K562 (cell line): ENCODE data around the gene PCDH9.

ENCODE experiments used
- ATF2 ChIP-seq: sonication (generic); formaldehyde crosslinking; IDR thresholded peaks from 2 replicates; pipeline ENCODE4 v1.8.1; 2022; ENCODE audit warnings: missing genetic modification reagents
- CHD1 ChIP-seq: fragments of 200-600 bp; sonication (generic); IDR thresholded peaks from one replicate; pipeline ENCODE4 v1.6.1; 2012; ENCODE audit warnings: mild to moderate bottlenecking, moderate library complexity, low read length, inconsistent platforms
- EZH2 ChIP-seq: IDR thresholded peaks from 2 replicates; pipeline ENCODE4 v1.6.1; 2012; ENCODE audit warnings: low read depth, mild to moderate bottlenecking, inconsistent platforms, low read length, borderline replicate concordance
- POLR2A ChIP-seq: fragments of 450-650 bp; conservative IDR thresholded peaks from 2 replicates; pipeline ENCODE4 v1.6.1; 2016
- POLR2AphosphoS5 ChIP-seq: IDR thresholded peaks from 2 replicates; pipeline ENCODE4 v1.6.1; 2011; ENCODE audit warnings: mild to moderate bottlenecking, low read depth, low read length, moderate library complexity; ENCODE audit not compliant: control insufficient read depth, insufficient read depth

- TF ChIP-seq CHD1 (no peak), EZH2 (no peak), POLR2AphosphoS5 (no peak), ATF2 (no peak), POLR2A (no peak)
Observed at GRCh38 chr13:66581675-66582074, 648.5 kb downstream of the PCDH9 start.
